HG03432 (cell line): Measurements from ENCODE around the gene LMAN2L.
A peak's percentile ranks its signal among the peaks of the same experiment; 100 is the strongest.

ENCODE experiments used
- ATAC-seq: cut with Tn5 transposase; IDR thresholded peaks from one replicate; pipeline ENCODE4 v1.9.1; 2021; ENCODE audit warnings: mild to moderate bottlenecking, moderate library complexity; ENCODE audit not compliant: unreplicated experiment

LMAN2L gene

DNA sequence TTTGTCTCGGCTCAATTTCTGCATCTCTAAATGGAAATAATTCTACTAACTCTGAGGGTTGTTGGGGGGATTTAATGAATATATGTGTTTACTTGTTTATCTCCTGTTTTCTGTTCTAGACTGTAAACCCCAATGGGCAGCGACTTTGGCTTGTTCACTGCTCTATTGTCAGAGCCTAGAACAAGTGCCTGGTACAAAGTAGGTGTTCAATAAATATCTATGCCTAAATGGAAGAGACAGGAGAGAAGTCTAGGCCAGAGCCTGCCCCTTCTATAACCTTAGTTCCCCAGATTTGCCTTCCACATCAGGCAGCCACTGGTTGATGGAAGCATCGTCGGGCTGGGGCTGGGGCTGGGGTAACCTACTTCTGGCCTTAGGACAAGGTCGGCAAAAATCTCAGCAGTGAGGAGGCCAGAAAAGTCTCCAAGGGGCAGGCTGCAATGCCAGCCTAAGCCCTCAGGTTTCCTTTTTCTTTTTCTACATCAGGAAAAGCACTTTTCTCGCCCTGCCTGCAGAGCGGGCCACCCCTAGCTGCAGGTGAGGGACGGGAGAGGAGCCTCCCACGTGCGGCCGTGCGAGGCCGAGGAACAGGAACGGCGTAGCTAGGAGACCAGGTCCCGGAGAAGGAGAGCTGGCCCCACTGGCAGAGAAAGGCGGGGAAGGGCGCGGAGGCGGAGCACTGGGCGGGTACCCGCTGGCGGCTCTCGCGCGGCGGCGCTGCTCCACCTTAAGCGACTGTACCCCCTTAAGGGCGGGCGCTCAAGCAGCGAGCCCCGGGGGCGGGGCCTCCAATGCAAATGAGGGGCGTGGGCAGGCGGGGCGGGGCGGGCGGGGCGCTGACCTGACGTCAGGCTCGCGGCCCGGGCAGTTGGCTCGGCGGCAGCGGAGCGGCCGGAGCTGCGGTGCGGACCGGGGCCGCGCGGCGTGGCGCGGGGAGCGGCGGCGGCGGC, 20.4 kb upstream of the LMAN2L start, which contains the start of gene CNNM4:
TSS of gene CNNM4 (plus strand) at position 867 of the 950 bp plus-strand sequence. CDS start 98 bp downstream, outside the sequence.
- peak; percentile 85 for ATAC-seq

DNA sequence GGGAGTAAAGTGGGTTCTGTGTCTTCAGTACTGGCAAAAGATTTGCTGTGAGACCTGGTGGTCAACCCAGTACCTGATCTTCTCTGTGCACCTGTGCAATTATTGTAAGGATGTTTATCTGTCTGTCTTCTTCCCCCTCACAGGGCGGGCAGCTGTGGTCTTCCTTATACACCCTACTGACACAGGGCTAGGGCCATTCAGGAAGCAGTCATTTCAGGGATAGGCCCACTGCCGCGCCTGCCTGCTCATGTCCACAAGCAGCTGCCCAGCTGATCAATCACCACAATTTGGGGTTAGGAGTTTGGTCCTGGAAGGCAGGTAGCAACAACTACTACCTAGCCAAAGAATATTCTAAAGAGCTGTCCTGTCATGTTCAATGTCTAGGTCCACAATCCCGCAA, 19.7 kb upstream of the LMAN2L start:
- no peak for ATAC-seq

DNA sequence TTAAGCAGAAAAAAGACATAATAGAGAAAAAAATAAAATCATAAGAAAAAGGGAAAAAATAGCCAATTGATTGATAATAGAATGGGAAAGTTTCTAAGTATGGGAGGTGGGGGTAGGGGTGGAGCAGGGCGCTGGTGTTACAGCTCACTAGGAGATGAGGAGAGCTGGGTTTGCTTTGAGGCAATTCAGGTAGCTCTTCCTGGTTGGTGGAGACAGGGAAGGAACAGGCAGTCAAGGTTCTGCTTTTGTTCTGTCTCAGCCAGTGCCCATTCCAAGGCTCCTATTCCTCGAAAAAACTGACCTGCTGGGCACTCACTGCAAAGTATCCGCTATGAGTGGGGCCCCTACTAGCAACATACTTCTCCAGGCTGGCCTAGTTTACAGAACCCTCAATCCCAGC, 19.1 kb upstream of the LMAN2L start:
- ATAC-seq = no peak

- no peak for ATAC-seq
Measured at GRCh38 chr2:96757477-96757860, 17.6 kb upstream of the LMAN2L start.

DNA sequence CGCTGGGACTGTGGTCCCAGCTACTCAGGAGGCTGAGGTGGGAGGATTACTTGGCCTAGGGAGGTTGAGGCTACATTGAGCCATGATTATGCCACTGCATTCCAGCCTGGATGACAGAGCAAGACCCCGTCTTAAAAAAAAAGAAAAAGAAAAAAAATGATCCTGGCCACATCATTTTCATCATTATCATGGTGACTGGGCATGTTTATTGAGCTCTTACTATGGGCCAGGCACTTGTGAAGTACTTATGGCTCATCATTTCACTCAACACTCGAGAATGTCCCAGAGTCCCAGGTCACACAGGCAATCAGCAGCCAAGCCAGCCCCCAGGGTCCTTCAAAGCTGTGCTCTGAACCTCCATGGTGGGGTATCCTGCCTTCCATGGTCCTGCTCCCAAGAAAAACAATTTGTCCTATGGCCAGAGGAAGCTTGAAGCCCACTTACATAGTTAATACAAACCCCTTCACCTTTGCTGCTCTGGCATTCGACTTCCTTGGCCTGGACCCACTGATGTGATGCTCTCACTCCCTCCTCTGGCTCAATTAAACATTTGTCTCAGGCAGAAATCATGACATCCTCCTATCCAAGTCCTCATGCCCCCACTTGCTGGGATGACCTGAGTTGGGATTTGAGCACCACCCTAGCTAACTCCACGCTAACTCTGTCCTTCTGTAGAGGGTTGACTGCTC, 17.1 kb upstream of the LMAN2L start:
- no peak for ATAC-seq

DNA sequence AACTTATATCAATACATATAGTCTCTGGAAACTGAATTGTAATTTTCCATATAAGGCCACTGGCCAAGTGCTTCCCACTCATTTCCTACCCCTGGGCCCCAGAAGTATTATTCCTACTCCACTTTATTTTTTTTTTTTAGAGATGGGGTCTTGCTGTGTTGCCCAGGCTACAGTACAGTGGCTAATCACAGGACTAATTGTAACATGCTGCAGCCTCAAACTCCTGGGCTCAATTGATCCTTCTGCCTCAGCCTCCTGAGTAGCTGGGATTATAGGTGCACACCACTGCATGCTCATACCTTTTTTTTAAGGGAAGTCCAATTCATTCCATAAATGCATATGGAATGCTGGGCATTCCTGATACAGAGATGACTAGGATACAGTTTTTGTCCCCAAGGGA, 14.5 kb upstream of the LMAN2L start:
- no peak for ATAC-seq

DNA sequence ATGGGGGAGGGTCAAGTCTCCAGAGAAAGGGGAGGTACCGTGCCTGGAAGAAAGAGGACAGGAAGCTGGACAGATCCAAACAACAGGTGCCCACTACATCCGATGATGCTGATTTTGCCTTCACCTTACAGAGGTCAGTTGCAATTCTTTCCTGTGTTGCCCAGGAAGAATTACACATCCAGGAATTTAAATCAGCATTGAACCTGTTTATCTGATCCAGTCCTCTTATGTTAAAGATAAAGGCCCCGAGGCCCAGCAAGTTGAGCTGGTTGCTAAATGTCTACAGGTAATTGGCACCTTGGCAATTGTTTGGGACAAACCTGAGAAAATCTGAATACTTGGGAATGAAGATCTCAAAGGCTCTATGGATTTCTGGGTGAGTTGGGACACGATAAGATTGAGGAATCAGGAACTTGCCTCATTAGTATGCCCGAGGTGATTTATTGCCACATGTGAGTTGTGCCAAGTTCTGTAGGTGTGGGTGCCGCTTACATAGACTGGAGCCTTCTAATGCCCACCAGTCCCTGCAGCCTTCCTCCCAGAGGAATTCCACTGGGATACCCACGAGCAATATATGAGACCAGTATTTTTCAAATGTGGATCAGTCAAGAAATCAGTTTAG, 13.9 kb upstream of the LMAN2L start:
- ATAC-seq = no peak

- no peak for ATAC-seq
Measured at GRCh38 chr2:96751800-96752199, 11.9 kb upstream of the LMAN2L start.

DNA sequence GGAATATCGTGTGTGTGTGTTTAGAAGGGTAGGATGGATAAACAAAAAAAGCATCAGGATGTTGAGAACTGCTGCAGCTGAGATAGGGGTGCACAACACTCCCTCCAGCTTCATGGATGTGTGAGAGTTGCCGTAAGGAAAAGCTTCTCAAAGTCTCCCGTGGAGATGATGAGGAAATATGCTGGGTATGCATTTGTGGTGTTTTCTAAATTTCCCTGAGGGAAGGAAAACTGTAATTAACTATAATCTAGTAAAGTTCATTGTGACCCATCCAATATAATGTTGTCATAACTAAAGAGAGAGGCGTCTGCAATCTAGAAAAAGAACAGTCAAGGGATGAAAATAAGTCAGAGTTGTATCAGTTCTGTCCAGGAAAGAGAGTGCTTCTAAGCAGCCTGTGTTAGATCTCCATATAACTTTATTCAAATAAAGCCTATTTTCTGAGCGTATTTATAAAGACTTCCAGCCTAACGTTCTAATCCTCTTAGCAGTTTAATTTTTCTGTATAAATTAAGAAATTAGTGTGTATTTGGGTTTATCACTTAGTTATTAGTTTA, 7.3 kb upstream of the LMAN2L start:
- no peak for ATAC-seq

DNA sequence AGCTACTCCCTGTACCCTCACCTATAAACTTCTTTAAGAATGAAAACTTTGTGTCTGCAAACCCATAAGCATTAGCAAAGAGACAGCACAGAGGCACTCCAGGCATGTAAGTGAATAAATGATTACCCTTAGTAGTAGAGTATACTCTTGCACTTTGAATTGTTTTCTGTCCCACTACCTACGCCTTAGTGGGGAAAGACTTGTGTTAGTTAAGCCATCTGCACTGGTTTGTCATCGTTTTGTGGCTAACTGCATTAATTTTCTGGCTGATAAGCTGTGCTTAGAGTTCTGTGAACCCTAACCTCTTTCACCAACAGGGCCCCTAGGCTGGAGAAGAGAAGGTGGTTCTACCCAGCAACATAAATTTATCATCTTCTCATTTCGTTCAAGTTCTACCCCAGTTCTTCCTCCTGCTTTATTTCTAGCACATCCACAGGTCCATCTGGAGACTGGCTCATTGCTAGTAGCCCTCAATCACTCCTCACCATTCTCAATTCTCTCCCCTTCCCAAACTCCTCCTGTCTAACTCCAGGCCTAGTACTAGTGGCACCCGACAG, 710 bp downstream of the LMAN2L start:
- ATAC-seq = no peak

DNA sequence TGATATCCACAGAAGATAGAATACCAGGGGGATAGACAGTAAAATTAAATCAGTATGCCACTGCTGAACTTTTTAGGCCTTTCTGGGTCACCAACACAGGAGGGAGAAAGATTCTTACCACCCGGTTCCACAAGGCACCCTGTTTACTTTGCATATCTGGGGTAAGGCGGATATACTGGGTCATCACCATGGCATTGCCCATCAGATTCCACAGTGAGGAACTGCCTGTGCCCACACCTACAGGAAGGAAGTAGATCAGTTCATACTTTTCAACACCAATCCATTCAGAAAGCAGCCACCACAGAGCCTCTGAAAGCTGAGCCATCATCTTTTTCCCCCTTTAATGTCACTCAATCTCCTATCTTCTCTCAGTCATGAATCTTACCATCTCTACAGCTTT, 2.0 kb downstream of the LMAN2L start:
- no peak for ATAC-seq

- no peak for ATAC-seq
Measured at GRCh38 chr2:96737251-96737650, 2.6 kb downstream of the LMAN2L start.

DNA sequence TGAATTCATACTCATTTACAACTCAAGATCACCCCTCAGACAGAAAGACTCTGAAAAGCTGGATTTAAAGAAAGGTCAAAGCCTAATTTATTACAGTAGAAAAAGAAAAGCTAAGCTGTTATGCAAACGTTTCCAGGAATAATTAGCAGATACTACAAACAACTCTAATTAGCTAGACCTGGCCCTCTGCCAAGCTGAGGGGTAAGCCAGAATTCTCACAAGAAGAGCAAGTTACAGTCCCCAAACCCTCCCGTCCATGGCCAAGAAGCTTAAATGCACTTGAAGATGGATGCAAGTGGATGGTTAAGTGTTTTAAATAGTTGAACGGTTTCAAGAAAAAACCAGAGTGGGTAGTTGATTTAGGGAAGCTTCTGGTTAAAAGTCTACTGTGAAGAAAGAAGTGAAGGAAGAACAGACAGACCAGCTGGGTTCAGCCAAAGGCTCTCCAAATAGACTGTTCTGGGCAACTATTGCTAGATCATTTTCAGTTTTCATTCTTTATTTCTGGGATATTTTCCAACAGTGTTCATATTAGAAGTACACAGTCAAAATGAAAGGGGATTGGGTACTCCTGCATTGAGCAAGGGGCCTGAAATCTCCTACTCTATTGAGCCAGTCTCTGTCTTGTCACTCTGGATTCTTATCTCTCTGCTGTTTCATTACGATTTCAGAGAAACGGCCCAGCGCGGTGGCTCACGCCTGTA, 4.8 kb downstream of the LMAN2L start:
- no peak for ATAC-seq

DNA sequence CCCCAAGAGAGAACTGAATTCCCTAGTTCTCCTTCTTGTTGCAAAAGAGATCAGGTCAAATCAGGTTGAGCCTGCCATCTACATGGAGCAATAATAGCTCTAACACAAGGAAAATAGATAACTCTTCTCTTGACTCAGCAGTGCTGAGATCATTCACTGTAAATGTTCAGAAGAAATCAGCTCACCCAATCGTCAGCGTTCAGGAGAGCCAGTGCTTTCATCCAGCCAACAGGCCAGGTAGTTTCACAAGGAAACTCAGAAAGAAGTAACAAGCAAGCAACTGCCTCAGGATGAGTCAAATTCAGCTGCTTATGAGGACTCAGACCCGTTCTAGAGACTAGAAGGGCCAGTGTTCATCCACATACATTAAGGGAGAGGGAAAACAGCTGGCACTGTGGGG, 5.9 kb downstream of the LMAN2L start:
- ATAC-seq = no peak

GRCh38 chr2:96730212-96730611, 9.7 kb downstream of the LMAN2L start:
- no peak for ATAC-seq

- no peak for ATAC-seq
Measured at GRCh38 chr2:96729748-96730147, 10.1 kb downstream of the LMAN2L start.

GRCh38 chr2:96727431-96727830, 12.4 kb downstream of the LMAN2L start:
- ATAC-seq = no peak

DNA sequence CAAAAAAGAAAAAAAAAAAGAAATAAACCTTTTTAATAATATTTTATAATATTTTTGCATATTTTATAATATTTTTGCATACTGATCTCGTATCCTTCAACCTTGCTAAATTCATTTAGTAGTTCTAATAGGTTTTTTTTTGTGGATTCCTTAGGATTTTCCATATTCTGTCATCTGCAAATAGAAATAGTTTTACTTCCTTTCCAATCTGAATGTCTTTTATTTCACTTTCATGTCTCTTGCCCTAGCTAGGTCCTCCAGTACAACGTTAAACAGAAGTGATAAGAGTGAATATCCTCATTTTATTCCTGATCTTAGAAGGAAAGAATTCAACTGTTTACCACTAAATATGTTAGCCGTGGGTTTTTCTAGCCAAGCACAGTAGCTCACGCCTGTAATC, 13.7 kb downstream of the LMAN2L start:
- no peak for ATAC-seq

- no peak for ATAC-seq
Measured at GRCh38 chr2:96716388-96716787, 23.5 kb downstream of the LMAN2L start.

DNA sequence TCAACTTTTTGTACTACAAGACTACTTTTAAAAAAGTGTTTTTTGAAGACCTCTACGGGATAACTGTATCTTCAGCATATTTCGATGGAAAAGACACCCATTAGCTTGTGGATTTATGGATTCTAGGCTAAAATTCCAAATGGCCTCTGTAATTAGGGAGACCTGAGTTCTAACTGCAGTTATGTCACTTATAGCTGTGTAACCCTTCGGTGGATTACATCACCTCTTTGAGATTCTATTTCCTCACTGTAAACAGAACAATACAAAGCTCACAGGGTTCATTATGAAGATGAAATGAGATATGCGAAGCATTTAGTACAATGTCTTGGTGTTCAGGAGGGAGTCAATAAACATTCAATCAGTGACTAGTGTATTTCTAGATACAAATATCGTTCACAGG, 24.2 kb downstream of the LMAN2L start:
- ATAC-seq = no peak
